GM21825 (cell line): Measurements from ENCODE around the gene LRRC75A.

ENCODE experiments used
- ATAC-seq: cut with Tn5 transposase; IDR thresholded peaks from one replicate; pipeline ENCODE4 v1.9.1; 2021; ENCODE audit warnings: mild to moderate bottlenecking, moderate library complexity; ENCODE audit not compliant: unreplicated experiment

LRRC75A gene

DNA sequence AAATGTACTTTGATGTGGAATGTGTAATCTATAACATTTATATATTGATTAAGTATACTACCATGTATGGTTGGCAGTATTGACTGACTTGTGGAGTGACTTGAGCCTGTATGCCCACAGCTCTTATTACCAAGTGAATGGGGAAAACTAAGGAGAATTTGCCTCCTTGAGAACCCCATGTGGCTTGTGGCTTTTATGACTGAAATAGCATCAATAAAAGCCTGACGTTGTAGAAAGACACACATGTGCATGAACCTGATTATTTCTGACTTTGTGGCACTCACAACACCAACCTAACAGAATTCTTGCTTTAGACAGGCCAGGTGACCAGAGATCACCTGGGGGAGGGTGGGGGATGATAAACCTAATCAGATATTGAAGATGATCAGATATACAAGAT, 2.1 kb upstream of the LRRC75A start:
- ATAC-seq, result no peak

GRCh38 chr17:16493531-16494046, 1.6 kb upstream of the LRRC75A start:
- ATAC-seq, result no peak

DNA sequence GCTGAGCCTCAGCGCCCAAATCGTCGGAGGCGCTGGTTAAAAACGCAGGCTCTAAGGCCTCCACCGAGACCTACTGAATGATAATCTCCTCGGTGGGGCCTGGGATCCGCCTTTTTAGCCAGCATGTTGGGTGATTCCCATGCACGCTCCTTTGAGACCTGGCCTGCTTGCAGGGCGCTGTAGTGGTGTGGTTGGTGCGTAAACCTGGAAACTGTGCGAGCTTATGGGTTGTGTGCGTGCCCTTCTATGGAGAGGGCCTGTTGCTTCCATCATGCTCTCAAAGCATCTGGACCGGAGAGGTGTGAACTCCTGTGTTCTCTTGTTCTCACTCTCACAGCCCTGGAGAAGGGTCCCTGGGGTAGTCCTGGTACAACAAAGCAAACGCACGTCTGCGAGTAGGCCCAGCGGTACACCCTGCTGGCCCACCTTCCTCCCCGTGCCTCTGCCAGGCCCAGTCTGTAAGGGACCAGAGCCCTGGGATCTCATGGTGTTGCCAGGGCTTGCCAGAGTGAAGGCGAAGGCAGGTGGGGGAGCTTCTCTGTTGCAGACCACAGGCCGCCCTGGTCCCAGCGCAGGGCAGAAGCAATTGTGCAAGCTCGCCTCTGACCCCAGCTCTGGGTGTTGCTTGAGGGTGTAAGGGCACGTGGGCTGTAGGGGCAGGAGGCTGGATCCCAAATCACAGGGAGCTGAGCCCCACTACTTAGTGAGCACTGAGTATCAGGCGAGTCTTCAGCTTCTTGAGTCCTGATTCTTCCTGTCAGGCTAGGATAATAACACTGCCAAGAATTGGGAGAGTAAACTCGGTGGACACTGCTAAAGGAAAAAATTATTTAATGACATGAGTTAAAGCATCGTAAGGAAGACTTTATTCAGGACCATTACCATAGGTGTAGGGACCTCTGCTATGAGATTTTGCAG, 879 bp upstream of the LRRC75A start:
- no peak for ATAC-seq

DNA sequence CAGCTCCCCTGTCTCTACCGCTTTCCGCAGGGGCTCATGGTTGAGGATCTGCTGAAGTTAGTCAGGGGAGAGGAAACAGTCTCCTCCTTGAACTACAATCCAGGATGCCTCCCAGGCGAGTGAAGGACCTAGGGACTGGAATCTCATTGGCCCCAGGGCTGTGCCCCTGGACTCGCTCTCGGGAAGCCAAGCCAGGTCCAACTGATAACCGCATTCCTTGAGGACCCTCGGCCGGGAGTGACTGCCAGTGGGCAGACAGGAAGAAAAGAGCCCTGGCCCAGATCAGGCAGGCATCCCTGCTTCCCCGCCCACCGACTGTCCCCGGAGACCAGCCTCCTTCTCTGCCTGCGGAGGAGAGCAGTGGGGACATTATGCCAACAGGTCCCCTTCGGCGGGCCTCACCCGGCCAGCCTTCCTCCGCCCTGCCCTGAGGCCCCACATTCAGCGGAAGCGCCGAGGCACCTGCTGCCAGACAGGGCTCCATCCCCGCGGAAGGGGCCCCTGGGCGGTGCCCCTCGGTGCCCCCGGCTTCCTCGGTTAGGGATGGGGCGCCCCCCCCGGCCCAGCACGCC, 776 bp downstream of the LRRC75A start:
- ATAC-seq, result no peak

DNA sequence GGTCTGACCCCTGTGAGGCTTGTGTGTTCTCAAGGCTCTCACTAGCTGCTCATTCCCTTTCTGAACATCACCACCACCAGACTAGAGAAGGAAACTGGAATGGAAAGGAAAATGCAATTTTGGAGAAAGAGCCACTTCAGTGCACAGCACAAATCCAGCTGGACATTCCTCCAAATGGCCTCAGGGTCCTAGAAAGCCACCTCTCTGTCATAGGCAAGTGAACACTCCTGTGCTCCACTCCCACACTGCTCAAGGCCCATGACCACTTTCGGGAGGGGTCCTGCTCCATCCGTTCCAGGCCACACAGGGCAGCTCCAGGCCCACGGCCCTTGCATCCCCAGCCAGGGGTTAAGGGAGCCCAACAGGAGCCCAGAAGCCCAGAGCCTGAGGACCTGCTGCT, 2.6 kb downstream of the LRRC75A start:
- no peak for ATAC-seq

GRCh38 chr17:16488968-16489337, 3.0 kb downstream of the LRRC75A start:
- no peak for ATAC-seq

- ATAC-seq, result no peak
These were observed 3.6 kb downstream of the LRRC75A start for GRCh38 chr17:16488186-16488967.

- no peak for ATAC-seq
These were observed 5.4 kb downstream of the LRRC75A start for GRCh38 chr17:16486373-16487250.

DNA sequence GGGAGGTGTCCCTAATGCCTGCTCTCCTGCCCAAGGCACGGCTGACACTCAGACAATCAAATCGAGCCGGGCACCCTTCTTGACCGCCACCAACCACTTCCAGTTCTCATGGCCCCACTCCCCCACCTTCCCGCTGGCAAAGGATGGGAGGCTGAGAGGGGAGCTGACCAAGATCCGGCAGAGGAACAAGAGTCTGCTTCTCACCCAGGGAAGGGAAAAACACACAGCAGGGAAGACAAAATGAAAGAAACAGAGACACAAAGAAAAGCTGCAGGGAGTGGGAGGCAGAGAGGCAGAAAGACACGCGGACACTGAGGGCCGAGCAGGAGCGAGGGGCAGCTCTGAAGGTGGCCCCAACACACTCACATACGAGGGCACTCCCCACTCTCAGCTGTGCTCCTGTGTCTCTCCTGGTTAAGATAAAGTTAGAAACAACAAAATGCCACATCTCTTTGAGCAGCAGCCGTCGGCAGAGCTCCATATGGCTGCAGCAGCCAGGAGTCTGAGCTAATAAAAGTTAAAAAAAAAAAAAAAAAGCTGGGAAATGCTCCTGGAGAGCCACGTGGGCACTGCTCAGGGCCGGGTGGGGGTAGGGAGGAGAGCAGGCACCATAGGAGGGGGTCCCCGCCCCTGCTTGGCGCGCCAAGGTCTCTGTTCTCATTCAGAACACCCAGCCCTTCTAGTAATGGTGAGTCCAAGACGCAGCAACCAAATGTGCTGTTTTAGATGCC, 7.4 kb downstream of the LRRC75A start:
- no peak for ATAC-seq

GRCh38 chr17:16483021-16483645, 8.9 kb downstream of the LRRC75A start:
- ATAC-seq, result no peak

DNA sequence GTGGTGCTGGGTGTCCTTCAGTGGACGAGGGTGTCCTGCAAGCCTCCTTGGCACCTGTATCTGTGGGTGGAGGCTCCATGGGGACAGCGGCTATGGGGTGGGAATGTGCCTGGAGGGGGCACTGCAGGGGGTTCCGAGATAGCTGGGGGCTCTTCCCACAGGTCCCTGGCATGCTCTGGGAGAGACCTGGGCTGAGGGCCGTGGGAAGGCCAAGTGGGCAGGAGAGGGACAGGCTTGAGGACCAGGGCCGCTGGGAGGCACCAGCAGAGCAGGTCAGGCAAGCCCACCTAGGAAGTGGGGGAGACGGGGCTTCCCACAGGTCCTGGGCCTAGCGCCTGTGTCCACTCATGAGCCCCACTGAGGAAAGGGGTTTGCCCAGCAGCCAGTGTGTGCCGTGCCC, 9.7 kb downstream of the LRRC75A start:
- no peak for ATAC-seq

GRCh38 chr17:16480995-16481394, 11.0 kb downstream of the LRRC75A start:
- ATAC-seq, result no peak

DNA sequence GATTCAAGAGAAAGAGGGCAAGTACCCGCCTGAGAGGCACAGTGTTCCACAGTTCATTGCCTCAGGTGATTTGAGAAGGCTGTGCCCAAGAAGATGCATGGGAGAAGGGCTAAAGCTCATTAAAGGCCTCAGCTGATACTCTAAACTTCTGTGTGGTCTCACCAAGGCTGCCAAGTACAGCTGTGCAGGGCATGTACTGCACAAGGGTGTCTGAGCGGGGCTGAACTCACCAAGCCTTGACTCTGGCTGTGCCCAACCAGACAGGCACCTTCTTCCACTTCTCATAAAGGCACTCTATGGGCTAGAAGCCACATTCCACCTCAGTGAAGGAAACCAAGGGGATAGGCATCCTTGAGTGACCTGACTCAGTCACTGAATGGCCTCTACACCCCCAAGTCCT, 12.7 kb downstream of the LRRC75A start:
- no peak for ATAC-seq

DNA sequence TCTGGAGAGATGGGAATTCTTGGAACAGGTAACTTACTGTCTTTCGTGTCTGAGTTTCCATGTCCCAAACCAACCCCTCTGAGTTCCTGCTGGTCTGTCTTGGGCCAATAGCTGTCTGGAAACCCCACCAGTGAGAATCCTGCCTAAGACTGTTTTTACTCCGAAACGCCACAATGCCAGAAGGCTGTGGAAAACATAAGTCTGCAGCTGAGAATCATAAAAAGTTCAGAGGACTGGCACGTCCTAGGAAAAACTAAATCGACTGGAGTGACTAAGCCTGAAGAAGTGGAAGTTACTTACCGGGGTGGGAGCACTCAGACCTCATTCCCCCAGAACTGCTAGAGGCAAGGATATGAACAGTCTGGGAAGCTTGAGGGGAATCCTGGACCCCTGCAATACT, 13.3 kb downstream of the LRRC75A start:
- no peak for ATAC-seq

DNA sequence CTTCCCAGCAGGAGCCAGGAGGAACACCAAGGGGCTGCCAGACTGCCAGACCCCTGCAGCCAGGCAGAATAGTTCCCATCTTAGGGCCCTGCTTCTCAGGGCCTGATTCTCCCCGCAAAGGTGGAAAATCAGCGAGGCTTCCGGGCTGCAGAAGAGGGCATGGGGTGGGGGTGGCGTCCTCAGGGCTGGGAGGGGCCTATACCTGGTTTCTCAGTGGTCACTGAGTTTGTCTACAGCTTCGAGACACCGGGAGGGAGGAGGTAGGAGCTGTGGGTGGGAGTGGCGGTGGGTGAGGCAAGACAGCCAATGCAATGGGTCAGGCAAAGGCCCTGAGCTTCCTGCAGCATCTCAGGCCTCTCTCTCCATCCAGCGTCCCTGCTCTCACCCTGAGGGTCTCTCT, 14.3 kb downstream of the LRRC75A start:
- no peak for ATAC-seq

- no peak for ATAC-seq
These were observed 14.7 kb downstream of the LRRC75A start for GRCh38 chr17:16477255-16477654.

GRCh38 chr17:16475179-16475704, 16.8 kb downstream of the LRRC75A start:
- ATAC-seq, result no peak

DNA sequence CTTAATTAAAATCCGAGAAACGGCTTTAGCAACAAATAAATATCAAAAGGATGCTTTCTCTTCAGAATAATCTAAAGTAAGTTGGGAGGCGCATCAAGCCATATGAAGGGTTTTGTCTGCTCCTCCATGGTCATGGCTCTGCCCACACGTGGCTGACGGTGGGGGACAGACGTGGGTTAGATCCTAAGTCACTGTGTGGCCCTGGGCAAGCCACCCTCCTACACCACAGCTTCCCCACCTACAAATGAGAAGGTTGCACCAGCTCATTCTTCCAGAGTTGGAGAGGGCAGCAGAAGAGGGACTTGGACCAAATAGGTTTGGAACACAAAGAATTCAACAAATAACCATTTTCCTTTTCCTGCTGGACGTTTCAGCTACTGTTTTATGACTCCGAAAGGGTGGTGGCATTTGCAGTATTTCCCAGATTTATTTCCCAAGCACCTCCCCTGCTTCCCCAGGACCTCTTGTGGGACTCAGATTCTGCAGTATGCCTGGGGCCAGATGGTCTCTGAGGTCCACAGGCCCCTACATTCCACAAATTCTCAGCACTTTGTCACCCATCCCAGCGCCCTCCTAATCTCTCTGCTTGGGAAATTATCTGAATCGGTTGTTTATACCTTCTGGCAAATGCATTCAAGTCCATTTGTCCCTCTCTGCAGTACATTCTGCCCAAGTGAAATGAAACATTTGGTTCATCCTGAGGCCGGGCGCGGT, 17.8 kb downstream of the LRRC75A start:
- ATAC-seq, result no peak
